Endothelial cell of umbilical vein (primary cell): ENCODE results near the gene RPS8.

ENCODE experiments used
- CTCF ChIP-seq, 2 donors: IDR thresholded peaks; 1 replicate in 1 of 2; 2 replicates in 1 of 2; pipeline ENCODE4 v1.5.1; 2011; ENCODE audit warnings: low read length in 2 of 2, mild to moderate bottlenecking in 2 of 2, moderate library complexity in 2 of 2, control low read depth in 1 of 2, inconsistent platforms in 1 of 2, low read depth in 1 of 2; ENCODE audit not compliant: insufficient read depth in 1 of 2; ENCODE audit errors: extremely low read depth in 1 of 2
- EZH2 ChIP-seq: IDR thresholded peaks from 2 replicates; pipeline ENCODE4 v1.6.1; 2012; ENCODE audit warnings: borderline replicate concordance, low read depth, mild to moderate bottlenecking, moderate library complexity, low read length, inconsistent platforms; ENCODE audit not compliant: severe bottlenecking
- FOS ChIP-seq: IDR thresholded peaks from 2 replicates; pipeline ENCODE4 v1.6.1; 2011; ENCODE audit warnings: mild to moderate bottlenecking, low read length, moderate library complexity, borderline replicate concordance; ENCODE audit not compliant: insufficient read depth
- GATA2 ChIP-seq: IDR thresholded peaks from 2 replicates; pipeline ENCODE4 v1.7.0; 2011; ENCODE audit warnings: low read depth, mild to moderate bottlenecking, moderate library complexity, mixed read lengths, low read length; ENCODE audit not compliant: insufficient read length, insufficient read depth
- JUN ChIP-seq: IDR thresholded peaks from 2 replicates; pipeline ENCODE4 v1.6.1; 2011; ENCODE audit warnings: borderline replicate concordance, low read depth; ENCODE audit not compliant: insufficient read length, insufficient read depth
- MAX ChIP-seq: IDR thresholded peaks from 2 replicates; pipeline ENCODE4 v1.6.1; 2011; ENCODE audit not compliant: insufficient read depth, insufficient read length
- MYC ChIP-seq: IDR thresholded peaks from one replicate; pipeline ENCODE4 v1.6.1; 2011; ENCODE audit warnings: mild to moderate bottlenecking, low read depth, low read length
- POLR2A ChIP-seq: IDR thresholded peaks from 2 replicates; pipeline ENCODE4 v1.6.1; 2012; ENCODE audit warnings: low read depth, mild to moderate bottlenecking, control low read depth, low read length
- POLR2AphosphoS5 ChIP-seq: IDR thresholded peaks from 2 replicates; pipeline ENCODE4 v1.6.1; 2012; ENCODE audit warnings: low read depth, mild to moderate bottlenecking, control low read depth, low read length, moderate library complexity; ENCODE audit not compliant: insufficient read depth

- TF ChIP-seq POLR2A (no peak), CTCF (IDR thresholded peaks at IDR 0.05; ENCODE audit: extremely low read depth in 1 of 2, insufficient read depth in 1 of 2, low read depth in 1 of 2, low read length in 2 of 2) (no peak), JUN (no peak), EZH2 (no peak), POLR2AphosphoS5 (peak; percentile 5), MYC (no peak), FOS (no peak), GATA2 (no peak), MAX (no peak)
Observed at GRCh38 chr1:44806025-44806703, 30.8 kb downstream of the RPS8 start.
